AG04450 (cell line): ENCODE measurements around the gene KLHL26. TPM values are rescaled to one million over a fixed set of nuclear protein-coding genes. Genes with fewer than 3 reads are reported as not detected.
A peak's percentile ranks its signal among the peaks of the same experiment; 100 is the strongest.

Source experiments
- CTCF ChIA-PET: fragments of 300-600, 350-600 bp; formaldehyde crosslinking; extraction: SDS; loops from one replicate; lab custom pipeline; 2022; ENCODE audit warnings: antibody characterized with exemption, inconsistent platforms; lab: Charles Lee
- POLR2A ChIA-PET: fragments of 350-600 bp; formaldehyde crosslinking; extraction: SDS; loops from one replicate; lab custom pipeline; 2021; ENCODE audit warnings: antibody characterized with exemption, inconsistent platforms; lab: Yijun Ruan, JAX
- DNase-seq: peaks from one replicate; pipeline ENCODE4 v3.0.0-alpha.2; 2011; ENCODE audit warnings: low read depth, low spot score
- H3K27ac ChIP-seq: one replicate; pipeline ENCODE4 v1.5.1; 2012; ENCODE audit warnings: low read depth, low read length, control low read depth
- H3K27me3 ChIP-seq: one replicate; pipeline ENCODE4 v1.6.0; 2012; ENCODE audit warnings: low read length; ENCODE audit not compliant: control insufficient read depth, insufficient read depth
- H3K4me3 ChIP-seq: 2 replicates; pipeline ENCODE4 v1.5.1; 2011; ENCODE audit warnings: mild to moderate bottlenecking, low read depth, low read length, control low read depth
- H3K9me3 ChIP-seq: 2 replicates; pipeline ENCODE4 v1.5.1; 2012; ENCODE audit warnings: low read length; ENCODE audit not compliant: control insufficient read depth, insufficient read depth
- polyA minus RNA-seq: library from RNA; depleted of rRNA, polyadenylated mRNA; stranded (reverse); fragments of >200 nt; gene quantifications from 2 replicates; pipeline ENCODE4 v1.2.3, GENCODE V29; 2011; rRNA and poly(A)+ RNA removed
- polyA plus RNA-seq: library from polyadenylated mRNA; depleted of rRNA; stranded (reverse); fragments of >200 nt; gene quantifications from 2 replicates; pipeline ENCODE4 v1.2.3, GENCODE V29; 2011; rRNA removed
- TF ChIP-seq, protein P1 (sequence below): IDR thresholded peaks from 2 replicates; pipeline ENCODE4 v1.5.1; 2011; ENCODE audit warnings: low read depth, low read length, control low read depth, inconsistent platforms

KLHL26 gene, protein sequence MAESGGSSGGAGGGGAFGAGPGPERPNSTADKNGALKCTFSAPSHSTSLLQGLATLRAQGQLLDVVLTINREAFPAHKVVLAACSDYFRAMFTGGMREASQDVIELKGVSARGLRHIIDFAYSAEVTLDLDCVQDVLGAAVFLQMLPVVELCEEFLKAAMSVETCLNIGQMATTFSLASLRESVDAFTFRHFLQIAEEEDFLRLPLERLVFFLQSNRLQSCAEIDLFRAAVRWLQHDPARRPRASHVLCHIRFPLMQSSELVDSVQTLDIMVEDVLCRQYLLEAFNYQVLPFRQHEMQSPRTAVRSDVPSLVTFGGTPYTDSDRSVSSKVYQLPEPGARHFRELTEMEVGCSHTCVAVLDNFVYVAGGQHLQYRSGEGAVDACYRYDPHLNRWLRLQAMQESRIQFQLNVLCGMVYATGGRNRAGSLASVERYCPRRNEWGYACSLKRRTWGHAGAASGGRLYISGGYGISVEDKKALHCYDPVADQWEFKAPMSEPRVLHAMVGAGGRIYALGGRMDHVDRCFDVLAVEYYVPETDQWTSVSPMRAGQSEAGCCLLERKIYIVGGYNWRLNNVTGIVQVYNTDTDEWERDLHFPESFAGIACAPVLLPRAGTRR
- polyA plus RNA-seq: 1.2 and 3.8 TPM in 2 replicates
- polyA minus RNA-seq: 0.87 and 1.7 TPM in 2 replicates

DNA sequence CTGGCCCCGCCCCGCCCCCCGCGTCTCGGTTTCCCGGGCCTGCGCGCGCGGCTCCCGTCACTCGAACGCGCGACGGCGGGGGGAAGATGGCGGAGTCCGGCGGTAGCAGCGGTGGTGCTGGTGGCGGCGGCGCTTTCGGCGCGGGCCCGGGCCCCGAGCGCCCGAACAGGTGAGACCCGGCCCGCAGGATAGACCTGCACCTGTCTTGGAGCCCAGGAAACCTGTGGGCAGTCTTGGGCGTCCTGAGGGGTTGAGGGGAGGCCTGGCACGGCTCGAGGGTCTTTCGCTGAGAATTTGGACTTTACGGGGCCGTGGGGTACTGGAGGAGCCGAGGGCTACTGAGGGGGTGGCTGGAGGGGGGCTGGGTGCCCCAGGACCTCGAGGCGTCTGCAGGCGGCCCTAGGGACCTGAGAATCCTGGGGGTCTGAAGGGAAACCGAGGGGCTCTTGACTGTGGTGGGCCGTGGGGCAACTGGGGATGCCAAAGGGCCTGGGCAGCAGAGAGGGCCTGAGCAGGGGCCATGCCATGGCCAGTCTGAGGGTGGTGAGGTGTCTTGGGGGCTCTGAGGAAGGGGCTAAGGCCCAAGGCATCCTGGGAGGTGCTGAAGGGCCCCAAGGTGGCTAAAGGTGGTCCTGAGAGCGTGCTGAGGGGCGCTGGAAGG is at the start of gene KLHL26:
Gene KLHL26 (plus strand): TSS at position 60 of the 661 bp plus-strand sequence. CDS start 27 bp downstream, at position 87.
- Histone ChIP-seq H3K4me3 (peak within 1 kb of the TSS; percentile 90), H3K27ac (no peak within 1 kb of the TSS), H3K9me3 (no peaks in the 10 kb centered on the region; the same call in 1 of the 2 replicates), H3K27me3 (peaks cover 2% of the 10 kb centered on the region)
- no peak for DNase-seq
- CTCF ChIA-PET: no interaction called here
- POLR2A ChIA-PET: no interaction called here
- TF ChIP-seq, protein P1, sequence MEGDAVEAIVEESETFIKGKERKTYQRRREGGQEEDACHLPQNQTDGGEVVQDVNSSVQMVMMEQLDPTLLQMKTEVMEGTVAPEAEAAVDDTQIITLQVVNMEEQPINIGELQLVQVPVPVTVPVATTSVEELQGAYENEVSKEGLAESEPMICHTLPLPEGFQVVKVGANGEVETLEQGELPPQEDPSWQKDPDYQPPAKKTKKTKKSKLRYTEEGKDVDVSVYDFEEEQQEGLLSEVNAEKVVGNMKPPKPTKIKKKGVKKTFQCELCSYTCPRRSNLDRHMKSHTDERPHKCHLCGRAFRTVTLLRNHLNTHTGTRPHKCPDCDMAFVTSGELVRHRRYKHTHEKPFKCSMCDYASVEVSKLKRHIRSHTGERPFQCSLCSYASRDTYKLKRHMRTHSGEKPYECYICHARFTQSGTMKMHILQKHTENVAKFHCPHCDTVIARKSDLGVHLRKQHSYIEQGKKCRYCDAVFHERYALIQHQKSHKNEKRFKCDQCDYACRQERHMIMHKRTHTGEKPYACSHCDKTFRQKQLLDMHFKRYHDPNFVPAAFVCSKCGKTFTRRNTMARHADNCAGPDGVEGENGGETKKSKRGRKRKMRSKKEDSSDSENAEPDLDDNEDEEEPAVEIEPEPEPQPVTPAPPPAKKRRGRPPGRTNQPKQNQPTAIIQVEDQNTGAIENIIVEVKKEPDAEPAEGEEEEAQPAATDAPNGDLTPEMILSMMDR: no peak

DNA sequence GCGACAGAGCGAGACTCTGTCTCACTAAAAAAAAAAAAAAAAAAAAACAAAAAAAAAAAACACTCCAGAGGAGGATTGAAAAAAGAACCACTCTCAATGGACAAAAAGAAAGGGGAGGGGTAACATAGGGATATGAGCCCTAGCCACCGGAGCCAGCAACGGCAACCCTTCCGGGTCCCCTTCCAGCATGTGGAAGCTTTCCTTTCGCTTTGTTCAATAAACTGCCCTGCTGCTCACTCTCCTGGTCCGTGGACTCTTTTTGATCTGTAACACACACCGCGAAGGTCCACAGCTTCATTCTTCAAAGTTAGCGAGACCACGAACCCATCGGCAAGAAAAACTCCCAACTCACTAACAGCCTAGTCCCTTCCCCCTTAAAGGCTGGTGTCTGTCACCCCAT is 49.3 kb upstream of the KLHL26 start:
- POLR2A ChIA-PET: interaction anchor here (2.8 kb wide), 1 partner anchor 15 kb away, joined by 28 read pairs; the partner anchor contains the start of gene UBA52
- no peaks in the 10 kb centered on the region for H3K9me3 ChIP-seq
- peaks cover 1% of the 10 kb centered on the region for H3K27me3 ChIP-seq
- TF ChIP-seq, protein P1: no peak
- CTCF ChIA-PET: interaction anchor here (0.6 to 3.1 kb wide), 5 partner anchors 29 to 279 kb away, joined by 3 to 38 read pairs (median 6); no protein-coding TSS in a partner anchor
- H3K27ac ChIP-seq: no peak overlapping the region
- H3K4me3 ChIP-seq: no peak overlapping the region
- no peak for DNase-seq

DNA sequence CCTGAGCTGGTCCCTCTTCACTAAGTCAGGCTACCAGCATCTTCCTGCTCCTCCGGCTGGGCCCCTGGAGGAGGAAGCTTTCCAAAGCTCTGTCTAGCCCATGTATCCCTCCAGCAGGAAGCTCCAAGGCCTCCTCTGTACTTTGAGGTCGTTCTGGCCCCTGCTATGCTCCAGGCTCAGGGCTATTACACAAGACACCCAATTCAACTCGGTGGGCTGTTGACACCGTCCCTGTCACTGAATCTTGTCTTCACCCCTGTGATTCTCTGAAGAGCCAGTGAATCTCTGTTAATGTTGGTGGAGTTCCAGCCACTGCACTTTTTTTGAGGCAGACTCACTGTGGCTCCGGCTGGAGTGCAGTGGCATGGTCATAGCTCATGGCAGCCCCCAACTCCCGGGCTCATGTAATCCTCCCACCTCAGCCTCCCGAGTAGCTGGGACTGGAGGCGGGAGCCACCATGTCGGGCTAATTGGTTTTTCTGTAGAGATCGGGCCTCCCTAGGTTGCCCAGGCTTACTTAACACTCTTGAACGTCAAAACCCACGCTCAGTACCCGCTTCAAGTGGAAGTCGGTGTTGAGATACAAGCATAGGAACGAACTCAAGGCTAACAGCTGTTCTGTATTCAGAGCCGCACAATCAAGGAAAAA is 48.7 kb upstream of the KLHL26 start:
- DNase-seq: no peak
- ChIA-PET POLR2A (interaction anchor here (0.6 to 2.8 kb wide), 3 partner anchors 16 to 378 kb away, joined by 3 to 28 read pairs (median 6); partner anchors contain the start of gene UBA52), CTCF (interaction anchor here (0.6 to 3.1 kb wide), 11 partner anchors 14 to 279 kb away, joined by 3 to 38 read pairs (median 5); no protein-coding TSS in a partner anchor)
- peak overlapping the region; percentile 77 for H3K27ac ChIP-seq
- TF ChIP-seq, protein P1: no peak
- H3K4me3 ChIP-seq: peak overlapping the region; percentile 82
- H3K27me3 ChIP-seq: no peaks in the 10 kb centered on the region
- no peaks in the 10 kb centered on the region for H3K9me3 ChIP-seq

DNA sequence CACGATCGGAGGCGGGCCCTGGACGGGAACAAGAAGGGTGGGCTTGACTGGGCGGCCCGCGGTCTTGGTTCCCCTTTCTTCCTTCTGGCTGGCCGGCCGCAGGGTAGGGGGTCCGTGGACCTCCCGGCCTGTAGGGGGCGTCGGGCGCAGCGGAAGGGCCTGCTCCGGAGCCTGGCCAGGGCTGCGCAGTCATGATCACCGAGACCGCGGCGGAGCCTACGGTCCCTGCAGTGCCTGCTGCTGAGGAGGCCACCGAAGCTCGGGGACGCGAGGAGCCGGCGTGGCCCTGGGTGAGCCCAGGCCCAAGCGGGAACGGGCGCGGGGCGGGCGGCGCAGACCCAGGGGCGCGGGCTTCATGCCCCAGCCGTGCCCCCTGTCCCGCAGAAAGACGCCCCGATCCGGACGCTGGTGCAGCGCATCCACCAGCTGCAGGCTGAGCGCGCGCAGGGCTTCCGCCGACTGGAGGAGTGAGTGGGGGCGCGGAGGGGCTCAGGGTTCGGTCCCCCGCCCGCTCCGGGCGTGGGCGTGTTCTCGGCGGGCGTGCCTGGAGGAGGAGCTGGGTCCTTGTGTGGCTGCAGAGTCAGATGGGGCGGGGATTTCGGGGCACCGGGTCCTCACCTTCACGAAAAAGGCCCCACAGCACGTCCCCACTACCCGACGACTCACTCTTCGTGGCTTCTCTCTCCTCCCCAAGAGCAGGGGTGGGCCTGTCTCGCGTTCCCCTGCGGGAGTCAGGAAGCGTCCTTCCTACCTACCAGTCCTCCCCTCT is 48.0 kb upstream of the KLHL26 start, which contains the start of gene REX1BD:
Gene REX1BD (plus strand): TSS at position 188 of the 769 bp plus-strand sequence. CDS start 4 bp downstream, at position 192.
- POLR2A ChIA-PET: interaction anchor here (0.6 to 2.8 kb wide), 11 partner anchors 16 to 378 kb away, joined by 3 to 28 read pairs (median 5); partner anchors contain the start of genes COPE, DDX49, UBA52 and UPF1

More for the DNA sequence above, 48.0 kb upstream of the KLHL26 start, which contains the start of gene REX1BD:
- CTCF ChIA-PET: interaction anchor here (0.6 to 3.1 kb wide), 15 partner anchors 13 to 278 kb away, joined by 3 to 38 read pairs (median 3); partner anchors contain the start of genes KXD1 and UBA52
- Histone ChIP-seq H3K9me3 (no peaks in the 10 kb centered on the region), H3K4me3 (peak within 1 kb of the TSS; percentile 82), H3K27me3 (no peaks in the 10 kb centered on the region), H3K27ac (peak within 1 kb of the TSS; percentile 77)
- no peak for DNase-seq
- TF ChIP-seq, protein P1: peak; percentile 82
